Endodermal cell (in vitro differentiated cells): ENCODE results near the gene PRSS33. TPM values are rescaled to one million over a fixed set of nuclear protein-coding genes. Genes with fewer than 3 reads are reported as not detected.
A peak's percentile ranks its signal among the peaks of the same experiment; 100 is the strongest.

Experiments
- DNase-seq: peaks from one replicate; pipeline ENCODE4 v3.0.0-alpha.2; 2017
- H3K27ac ChIP-seq: 2 replicates; pipeline ENCODE4 v1.5.1; 2013; ENCODE audit warnings: mild to moderate bottlenecking, low read depth, low read length, moderate library complexity
- H3K27me3 ChIP-seq: 2 replicates; pipeline ENCODE4 v1.6.1; 2013; ENCODE audit warnings: mild to moderate bottlenecking, low read length, moderate library complexity; ENCODE audit not compliant: insufficient read depth, control insufficient read depth, poor library complexity, severe bottlenecking
- H3K36me3 ChIP-seq: 2 replicates; pipeline ENCODE4 v1.7.0; 2013; ENCODE audit warnings: mild to moderate bottlenecking, low read length, moderate library complexity; ENCODE audit not compliant: control insufficient read depth, insufficient read depth
- H3K4me1 ChIP-seq: one replicate; pipeline ENCODE4 v1.7.0; 2013; ENCODE audit warnings: low read length; ENCODE audit not compliant: control insufficient read depth, insufficient read depth
- H3K4me3 ChIP-seq: 2 replicates; pipeline ENCODE4 v1.5.1; 2013; ENCODE audit warnings: mild to moderate bottlenecking, low read length, moderate library complexity
- H3K9ac ChIP-seq: 2 replicates; pipeline ENCODE4 v1.6.1; 2013; ENCODE audit warnings: mild to moderate bottlenecking, low read length, moderate library complexity; ENCODE audit not compliant: poor library complexity, severe bottlenecking; ENCODE audit errors: extremely low read depth
- H3K9me3 ChIP-seq: 2 replicates; pipeline ENCODE4 v1.6.1; 2013; ENCODE audit warnings: mild to moderate bottlenecking, low read length, moderate library complexity; ENCODE audit not compliant: control insufficient read depth
- H3K27ac Mint-ChIP-seq: 2 replicates; pipeline ENCODE4 v1.8.0; 2020; ENCODE audit warnings: mixed read lengths
- H3K27me3 Mint-ChIP-seq: 2 replicates; pipeline ENCODE4 v1.8.0; 2021; ENCODE audit warnings: mild to moderate bottlenecking, mixed read lengths; ENCODE audit not compliant: insufficient read depth
- H3K36me3 Mint-ChIP-seq: 2 replicates; pipeline ENCODE4 v1.8.0; 2020; ENCODE audit warnings: low read depth, mixed read lengths
- H3K4me1 Mint-ChIP-seq: 2 replicates; pipeline ENCODE4 v1.8.0; 2020; ENCODE audit warnings: mixed read lengths
- H3K4me3 Mint-ChIP-seq: 2 replicates; pipeline ENCODE4 v1.8.0; 2020; ENCODE audit warnings: mild to moderate bottlenecking, moderate library complexity, mixed read lengths
- H3K9me3 Mint-ChIP-seq: 2 replicates; pipeline ENCODE4 v1.8.0; 2020; ENCODE audit warnings: mild to moderate bottlenecking, mixed read lengths
- WGBS, 2 experiments: methylation state at CpG; one replicate each; pipeline versions ENCODE4 v1.1.5 to v1.1.7; 2013; ENCODE audit warnings: missing lambda C conversion rate in 2 of 2, mixed read lengths in 1 of 2; ENCODE audit not compliant: insufficient coverage in 1 of 2, insufficient read length in 1 of 2; 5-methylcytosine and 5-hydroxymethylcytosine counted together
- total RNA-seq, 2 donors: library from RNA; stranded (reverse); fragmentation: NEBNext Ultra II Directional in 1 of 2; extraction: Animal tissue kit (Norgen Biotek cat#: 25700) in 1 of 2; gene quantifications; 2 replicates in 1 of 2; 3 replicates in 1 of 2; pipeline ENCODE4 v1.2.1, GENCODE V29; 2021
- TF ChIP-seq, protein P1 (sequence below): fragments of 200-600 bp; sonication (generic); conservative IDR thresholded peaks from 2 replicates; pipeline ENCODE4 v1.5.0; 2021; ENCODE audit warnings: antibody characterized with exemption, mild to moderate bottlenecking

The PRSS33 gene
- total RNA-seq, 2 donors from 2014 or later = 0.35 TPM; not detected in 1

DNA sequence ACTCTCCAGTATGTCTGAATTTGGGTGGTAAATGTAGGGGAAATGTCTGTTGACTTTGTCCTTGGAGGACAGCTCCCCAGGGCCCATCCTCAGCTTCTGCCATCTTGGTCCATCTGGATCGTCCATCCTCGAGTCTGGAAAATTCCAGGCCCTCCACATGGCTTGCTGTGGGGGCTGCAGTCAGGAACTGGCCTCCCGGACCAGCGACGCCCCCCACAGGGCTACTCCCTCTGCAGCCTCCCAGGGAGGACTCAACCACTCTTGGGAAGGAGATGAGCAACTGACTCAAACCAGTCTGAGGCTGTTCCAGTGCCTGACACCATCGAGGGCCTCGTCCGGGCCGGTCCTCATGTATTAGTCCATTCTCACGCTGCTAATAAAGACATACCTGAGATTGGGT lies 37.3 kb upstream of the PRSS33 start:
- H3K27me3 Mint-ChIP-seq = no peaks in the 10 kb centered on the region
- no peak overlapping the region for H3K27ac ChIP-seq
- H3K36me3 Mint-ChIP-seq = no peaks in the 10 kb centered on the region
- no peaks in the 10 kb centered on the region for H3K36me3 ChIP-seq
- no peak overlapping the region for H3K27ac Mint-ChIP-seq
- DNase-seq = peak; percentile 30
- H3K9me3 ChIP-seq = no peaks in the 10 kb centered on the region
- WGBS, 2 experiments = 80 to 91% methylated on average over 3 to 10 of the region's 10 CpGs
- no peak overlapping the region for H3K4me3 ChIP-seq
- no peaks in the 10 kb centered on the region for H3K4me1 ChIP-seq
- H3K9ac ChIP-seq = no peak overlapping the region
- H3K4me1 Mint-ChIP-seq = no peaks in the 10 kb centered on the region
- H3K9me3 Mint-ChIP-seq = no peaks in the 10 kb centered on the region
- no peaks in the 10 kb centered on the region for H3K27me3 ChIP-seq
- TF ChIP-seq, protein P1, sequence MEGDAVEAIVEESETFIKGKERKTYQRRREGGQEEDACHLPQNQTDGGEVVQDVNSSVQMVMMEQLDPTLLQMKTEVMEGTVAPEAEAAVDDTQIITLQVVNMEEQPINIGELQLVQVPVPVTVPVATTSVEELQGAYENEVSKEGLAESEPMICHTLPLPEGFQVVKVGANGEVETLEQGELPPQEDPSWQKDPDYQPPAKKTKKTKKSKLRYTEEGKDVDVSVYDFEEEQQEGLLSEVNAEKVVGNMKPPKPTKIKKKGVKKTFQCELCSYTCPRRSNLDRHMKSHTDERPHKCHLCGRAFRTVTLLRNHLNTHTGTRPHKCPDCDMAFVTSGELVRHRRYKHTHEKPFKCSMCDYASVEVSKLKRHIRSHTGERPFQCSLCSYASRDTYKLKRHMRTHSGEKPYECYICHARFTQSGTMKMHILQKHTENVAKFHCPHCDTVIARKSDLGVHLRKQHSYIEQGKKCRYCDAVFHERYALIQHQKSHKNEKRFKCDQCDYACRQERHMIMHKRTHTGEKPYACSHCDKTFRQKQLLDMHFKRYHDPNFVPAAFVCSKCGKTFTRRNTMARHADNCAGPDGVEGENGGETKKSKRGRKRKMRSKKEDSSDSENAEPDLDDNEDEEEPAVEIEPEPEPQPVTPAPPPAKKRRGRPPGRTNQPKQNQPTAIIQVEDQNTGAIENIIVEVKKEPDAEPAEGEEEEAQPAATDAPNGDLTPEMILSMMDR = no peak
- H3K4me3 Mint-ChIP-seq = no peak overlapping the region

DNA sequence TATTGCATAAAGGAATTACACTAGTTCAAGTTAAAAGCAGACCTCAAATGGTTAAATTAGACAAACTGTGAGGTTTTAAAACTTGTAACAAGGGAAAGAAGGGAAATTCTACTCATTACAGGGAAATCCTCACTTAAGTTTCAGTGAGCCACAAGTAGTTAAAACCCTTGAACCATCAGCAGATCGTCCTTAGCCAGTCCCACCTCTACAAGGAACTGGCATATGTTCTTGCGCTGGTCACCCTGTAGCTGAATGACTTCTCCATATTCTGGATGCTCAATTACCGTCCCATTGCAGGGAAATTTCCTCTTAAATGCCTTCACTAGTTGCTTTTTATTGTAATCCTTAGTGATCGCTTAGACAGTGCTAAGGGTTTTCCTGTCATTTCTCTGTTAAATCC lies 35.1 kb upstream of the PRSS33 start:
- H3K27ac ChIP-seq = no peak overlapping the region
- TF ChIP-seq, protein P1 = no peak
- WGBS, 2 experiments = 88 to 91% methylated on average over 4 of the region's 4 CpGs

DNA sequence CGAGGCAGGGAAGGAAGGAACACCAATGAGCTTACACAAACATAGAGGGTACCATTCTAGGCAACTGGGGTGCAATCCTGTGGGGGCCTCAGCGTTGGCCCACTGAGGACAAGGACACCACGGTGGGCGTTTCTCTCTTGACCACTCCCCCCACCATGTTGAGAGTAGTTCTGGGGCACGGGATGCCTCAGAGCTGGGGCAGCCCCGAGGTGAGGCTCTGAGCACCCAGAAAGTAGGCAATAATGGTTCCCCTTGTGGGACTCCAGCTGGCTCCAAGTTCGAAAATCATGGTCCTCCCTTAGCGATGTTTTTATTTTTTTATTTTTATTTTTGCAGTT lies 34.8 kb upstream of the PRSS33 start:
- no peaks in the 10 kb centered on the region for H3K4me1 Mint-ChIP-seq
- TF ChIP-seq, protein P1 = no peak
- Histone ChIP-seq H3K9ac (no peak overlapping the region), H3K27me3 (no peaks in the 10 kb centered on the region), H3K4me1 (no peaks in the 10 kb centered on the region), H3K36me3 (no peaks in the 10 kb centered on the region), H3K4me3 (no peak overlapping the region), H3K9me3 (no peaks in the 10 kb centered on the region), H3K27ac (no peak overlapping the region)
- no peaks in the 10 kb centered on the region for H3K9me3 Mint-ChIP-seq
- H3K27me3 Mint-ChIP-seq = no peaks in the 10 kb centered on the region
- DNase-seq = peak; percentile 16
- 81 to 89% methylated on average over 6 to 8 of the region's 8 CpGs for WGBS, 2 experiments
- no peak overlapping the region for H3K27ac Mint-ChIP-seq
- H3K4me3 Mint-ChIP-seq = no peak overlapping the region
- H3K36me3 Mint-ChIP-seq = no peaks in the 10 kb centered on the region

More for the DNA sequence above, 35.1 kb upstream of the PRSS33 start:
- Mint-ChIP-seq H3K4me3 (no peak overlapping the region), H3K4me1 (no peaks in the 10 kb centered on the region), H3K27me3 (no peaks in the 10 kb centered on the region), H3K36me3 (no peaks in the 10 kb centered on the region), H3K9me3 (no peaks in the 10 kb centered on the region), H3K27ac (no peak overlapping the region)
- Histone ChIP-seq H3K9me3 (no peaks in the 10 kb centered on the region), H3K4me1 (no peaks in the 10 kb centered on the region), H3K4me3 (no peak overlapping the region), H3K9ac (no peak overlapping the region), H3K36me3 (no peaks in the 10 kb centered on the region), H3K27me3 (no peaks in the 10 kb centered on the region)
- no peak for DNase-seq
